ENCODE data around the gene MEP1B. TPM values are rescaled to one million over a fixed set of nuclear protein-coding genes. Genes with fewer than 3 reads are reported as not detected.

The MEP1B gene
- total and polyA plus RNA-seq, 12 donors = 0.17 TPM; not detected in 11

- Histone ChIP-seq H3K9me3 (no peaks in the 10 kb centered on the region), H3K4me1 (no peaks in the 10 kb centered on the region), H3K4me3 (no peak overlapping the region), H3K27me3 (no peaks in the 10 kb centered on the region), H3K27ac (no peak overlapping the region), H3K36me3 (no peaks in the 10 kb centered on the region)
- 71 to 80% methylated on average over 2 of the region's 2 CpGs for WGBS, 2 donors
- no peak for TF ChIP-seq CTCF (IDR thresholded peaks at IDR 0.05)
- DNase-seq = no peak
- no peak for ATAC-seq
- intact Hi-C loops (cut with DNase I) = no loop called here
These were observed 10.9 kb downstream of the MEP1B start for GRCh38 chr18:32200766-32201165.

GRCh38 chr18:32201948-32202672 lies 12.3 kb downstream of the MEP1B start:
- H3K4me1 ChIP-seq = no peaks in the 10 kb centered on the region
- TF ChIP-seq CTCF (IDR thresholded peaks at IDR 0.05) = no peak
- no peak overlapping the region for H3K27ac ChIP-seq
- DNase-seq (no peak), ATAC-seq (no peak)
- H3K27me3 ChIP-seq = no peaks in the 10 kb centered on the region
- H3K9me3 ChIP-seq = no peaks in the 10 kb centered on the region
- no peaks in the 10 kb centered on the region for H3K36me3 ChIP-seq
- WGBS, 2 donors = 78 to 79% methylated on average over 3 of the region's 3 CpGs
- H3K4me3 ChIP-seq = no peak overlapping the region
- intact Hi-C loops (cut with DNase I) = no loop called here

- Histone ChIP-seq H3K4me3 (no peak overlapping the region), H3K27ac (no peak overlapping the region), H3K9me3 (no peaks in the 10 kb centered on the region), H3K27me3 (no peaks in the 10 kb centered on the region), H3K36me3 (no peaks in the 10 kb centered on the region), H3K4me1 (peaks cover 0 to 5% (median 0%) of the 10 kb centered on the region in 9 donors)
- ATAC-seq (no peak), DNase-seq (no peak)
- no peak for TF ChIP-seq CTCF (IDR thresholded peaks at IDR 0.05)
- 18 to 35% methylated on average over 2 of the region's 2 CpGs for WGBS, 2 donors
- intact Hi-C loops (cut with DNase I) = no loop called here
These were observed 18.2 kb downstream of the MEP1B start for GRCh38 chr18:32208023-32208422.

GRCh38 chr18:32208577-32208976 lies 18.7 kb downstream of the MEP1B start:
- DNase-seq (no peak), ATAC-seq (no peak)
- H3K36me3 ChIP-seq = no peaks in the 10 kb centered on the region
- no peak overlapping the region for H3K27ac ChIP-seq
- peaks cover 0 to 5% (median 0%) of the 10 kb centered on the region in 9 donors for H3K4me1 ChIP-seq
- no peak overlapping the region for H3K4me3 ChIP-seq
- H3K27me3 ChIP-seq = no peaks in the 10 kb centered on the region
- H3K9me3 ChIP-seq = no peaks in the 10 kb centered on the region
- TF ChIP-seq CTCF (IDR thresholded peaks at IDR 0.05) = no peak
- WGBS, 2 donors = 88 to 90% methylated on average over 3 of the region's 3 CpGs
- intact Hi-C loops (cut with DNase I) = no loop called here
